Midbrain (tissue), 1 donor: ENCODE data around the gene UGT2B17.
"Not testable (repeated sequence)": the region's sequence is repeated elsewhere in the genome, so short reads cannot be mapped to it uniquely, and the experiment has no call there.

Source experiments
- DNase-seq: peaks from one replicate; lab custom pipeline; 2025; lab: John Stamatoyannopoulos, UW

The UGT2B17 gene

DNA sequence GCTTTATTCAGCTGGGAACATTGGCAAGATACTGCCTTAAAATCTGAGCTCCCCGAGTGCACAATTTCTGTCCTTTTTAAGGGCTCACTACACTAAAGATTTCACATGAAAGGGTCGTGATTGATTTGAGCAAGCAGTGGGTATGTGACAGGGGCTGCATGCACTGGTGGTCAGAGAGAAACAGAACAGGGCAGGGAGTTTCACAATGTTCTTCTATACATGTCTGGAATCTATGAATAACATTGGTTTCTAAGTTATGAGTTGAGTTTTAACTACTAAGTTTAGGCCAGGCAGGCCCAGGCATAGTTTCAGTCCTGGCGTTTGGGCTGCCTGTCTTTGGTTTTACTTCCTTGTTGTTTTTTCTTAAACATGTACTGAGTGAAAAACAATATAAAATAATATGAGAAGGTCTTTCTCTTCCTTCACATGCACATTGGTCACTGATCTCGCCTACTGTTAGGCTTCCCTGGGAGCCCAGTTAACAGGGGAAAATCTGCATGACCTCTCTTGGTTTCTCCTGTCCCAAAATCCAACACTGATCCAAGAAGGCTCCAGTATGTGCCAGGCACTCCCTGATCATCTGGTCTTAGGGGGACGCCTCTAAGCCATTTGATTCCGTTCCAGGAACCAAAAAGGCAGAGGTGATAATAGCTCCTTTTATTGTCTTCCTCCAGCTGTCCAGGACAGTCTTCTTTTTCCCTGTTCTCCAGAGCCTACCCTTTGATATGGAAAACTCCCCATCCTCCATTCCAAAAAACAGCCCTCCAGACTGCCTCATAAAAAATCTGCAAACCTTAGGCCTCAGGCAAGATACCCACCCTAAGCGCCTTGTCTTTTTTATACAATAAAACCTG, at the start of gene UGT2B17:
Gene UGT2B17 (minus strand): TSS at position 51 of the 854 bp plus-strand sequence. CDS start 7,838 bp downstream, outside the sequence.
- no peak for DNase-seq

DNA sequence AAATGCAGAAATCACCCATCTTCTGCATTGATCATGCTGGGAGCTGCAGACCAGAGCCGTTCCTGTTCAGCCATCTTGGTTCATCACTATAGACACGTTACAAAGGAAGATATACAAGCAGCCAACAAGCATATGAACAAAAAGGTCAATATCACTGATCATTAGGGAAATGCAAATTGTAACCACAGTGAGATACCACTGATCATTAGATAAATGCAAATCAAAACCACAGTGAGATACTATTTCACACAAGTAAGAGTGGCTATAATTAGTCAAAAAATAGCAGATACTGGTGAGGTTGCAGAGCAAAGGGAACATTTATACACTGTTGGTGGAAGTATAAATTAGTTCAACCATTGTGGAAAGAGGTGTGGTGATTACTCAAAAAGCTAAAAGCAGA, 46.6 kb upstream of the UGT2B17 start:
- not testable (repeated sequence) for DNase-seq

DNA sequence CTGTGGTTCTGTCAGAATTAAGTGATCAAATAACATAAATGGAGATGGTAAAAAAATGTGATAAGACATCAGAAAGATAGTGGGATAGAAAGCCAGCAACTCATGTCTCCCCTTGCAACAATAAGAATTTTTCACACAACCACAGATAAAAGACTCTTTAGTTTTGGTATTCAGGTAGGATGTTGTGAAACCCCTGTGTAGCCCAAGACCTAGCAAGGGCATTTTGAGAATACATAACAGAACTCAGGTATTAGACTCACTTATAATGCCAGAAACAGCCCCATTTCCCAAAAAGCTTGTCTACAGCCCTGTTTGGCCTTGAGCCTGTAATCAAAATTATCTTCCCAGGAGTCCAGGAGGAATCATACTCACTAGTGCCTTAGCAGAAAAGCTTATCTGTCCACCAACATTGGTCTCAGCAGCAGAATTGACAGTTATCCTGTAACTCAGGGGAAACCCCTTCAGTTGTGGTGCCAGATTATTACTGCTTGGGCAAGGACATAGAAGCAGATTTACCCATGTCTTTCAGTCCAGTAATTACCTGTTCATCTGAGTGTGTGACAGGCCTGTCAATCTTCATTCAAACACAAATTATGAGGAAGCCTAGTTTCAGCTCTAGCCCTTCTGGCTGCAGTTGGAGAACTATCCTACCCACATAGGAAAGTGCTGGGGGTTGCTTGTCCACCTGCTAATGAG, 41.0 kb upstream of the UGT2B17 start:
- DNase-seq: no peak

DNA sequence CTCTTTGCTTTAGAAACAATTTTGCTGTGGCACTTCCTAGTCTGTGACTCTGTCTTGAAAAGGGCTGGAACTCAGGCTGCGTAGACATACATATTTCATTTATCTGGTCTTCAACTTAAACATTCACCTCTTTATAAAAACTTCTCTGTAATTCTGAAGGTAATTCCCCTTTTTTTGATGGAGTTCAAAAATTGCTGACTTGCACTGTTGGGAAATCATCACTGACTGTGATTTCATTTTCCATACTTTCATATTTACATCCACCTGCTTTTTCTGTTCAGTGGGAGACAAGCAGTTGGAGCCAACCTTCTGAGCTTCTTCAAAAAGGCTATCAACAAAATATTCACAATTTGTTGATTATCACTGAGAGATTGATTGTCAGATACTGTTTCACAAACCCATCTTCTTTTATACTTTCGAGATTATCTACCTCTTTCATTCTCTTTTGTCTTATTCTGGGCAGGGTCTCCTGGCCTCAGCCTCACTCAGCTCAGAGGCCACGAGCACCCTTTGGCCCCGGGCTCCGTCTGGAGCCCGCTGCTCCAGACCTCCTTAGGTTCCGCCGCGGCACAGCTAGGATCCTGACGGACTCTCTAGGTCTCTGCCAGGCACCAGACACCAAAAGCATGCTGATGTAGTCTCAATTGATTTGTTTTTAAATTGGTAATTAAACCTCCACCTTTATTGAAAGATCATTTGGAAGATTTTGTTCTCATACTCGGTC, 39.7 kb upstream of the UGT2B17 start:
- DNase-seq: no peak

DNA sequence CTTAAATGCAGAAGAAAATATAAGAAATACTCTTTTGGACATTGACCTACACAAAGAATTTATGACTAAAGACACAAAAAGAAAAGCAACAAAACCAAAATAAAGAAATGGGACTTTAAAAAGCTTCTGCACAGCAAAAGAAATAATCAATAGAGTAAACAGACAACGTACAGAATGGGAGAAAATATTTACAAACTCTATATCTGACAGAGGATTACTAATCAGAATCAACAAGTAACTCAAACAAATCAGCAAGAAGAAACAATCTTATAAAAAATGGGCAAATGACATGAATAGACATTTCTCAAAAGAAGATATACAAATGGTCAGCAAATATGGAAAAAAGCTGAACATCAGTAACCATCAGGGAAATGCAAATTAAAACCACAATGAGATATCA, 37.6 kb upstream of the UGT2B17 start:
- no peak for DNase-seq

DNA sequence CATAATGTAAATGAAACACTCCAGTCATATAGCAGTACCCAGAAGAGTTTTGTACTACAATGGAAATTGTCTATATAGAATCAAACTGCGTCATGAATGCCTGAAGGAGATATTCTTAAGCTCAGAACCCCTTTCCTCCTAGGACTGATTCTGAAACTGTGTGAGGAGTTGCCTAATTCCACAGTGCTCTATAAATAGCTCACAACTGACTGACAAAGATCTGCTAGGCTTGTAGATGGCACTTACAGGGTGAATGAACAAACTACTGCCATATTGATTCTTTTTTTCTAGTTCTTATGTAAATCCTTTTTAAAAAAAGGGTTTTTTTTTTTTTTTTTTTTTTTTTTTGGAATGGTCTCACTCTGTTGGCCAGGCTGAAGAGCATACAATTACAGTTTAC, 30.1 kb upstream of the UGT2B17 start:
- no peak for DNase-seq

DNA sequence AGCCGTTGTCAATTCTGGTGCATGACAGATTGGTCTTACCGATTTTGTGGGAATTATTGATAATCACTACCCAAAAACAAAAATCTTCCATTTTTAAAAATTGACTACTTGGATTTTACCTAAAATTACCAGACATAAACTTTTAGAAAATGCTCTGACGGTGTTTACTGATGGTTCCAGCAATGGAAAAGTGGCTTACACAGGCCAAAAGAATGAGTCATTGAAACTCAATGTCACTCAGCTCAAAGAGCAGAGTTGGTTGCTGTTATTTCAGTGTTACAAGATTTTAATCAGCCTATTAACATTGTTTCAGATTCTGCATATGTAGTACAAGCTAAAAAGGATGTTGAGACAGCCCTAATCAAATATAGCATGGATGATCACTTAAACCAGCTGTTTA, 23.0 kb upstream of the UGT2B17 start:
- DNase-seq: no peak

DNA sequence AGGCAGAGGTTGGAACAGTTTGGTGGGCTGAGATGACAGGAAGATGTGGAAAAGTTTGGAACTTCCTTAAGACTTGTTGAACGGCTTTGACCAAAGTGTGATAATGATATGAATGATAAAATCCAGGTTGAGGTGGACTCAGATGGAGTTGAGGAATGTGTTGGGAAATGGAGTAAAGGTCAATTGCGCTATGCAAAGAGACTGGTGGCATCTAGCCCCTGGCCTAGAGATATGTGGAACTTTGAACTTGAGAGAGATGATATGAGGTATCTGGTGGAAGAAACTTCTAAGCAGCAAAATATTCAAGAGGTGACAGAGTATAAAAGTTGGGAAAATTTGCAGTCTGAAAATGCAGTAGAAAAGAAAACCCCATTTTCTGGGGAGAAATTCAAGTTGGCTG, 21.4 kb upstream of the UGT2B17 start:
- DNase-seq: no peak

DNA sequence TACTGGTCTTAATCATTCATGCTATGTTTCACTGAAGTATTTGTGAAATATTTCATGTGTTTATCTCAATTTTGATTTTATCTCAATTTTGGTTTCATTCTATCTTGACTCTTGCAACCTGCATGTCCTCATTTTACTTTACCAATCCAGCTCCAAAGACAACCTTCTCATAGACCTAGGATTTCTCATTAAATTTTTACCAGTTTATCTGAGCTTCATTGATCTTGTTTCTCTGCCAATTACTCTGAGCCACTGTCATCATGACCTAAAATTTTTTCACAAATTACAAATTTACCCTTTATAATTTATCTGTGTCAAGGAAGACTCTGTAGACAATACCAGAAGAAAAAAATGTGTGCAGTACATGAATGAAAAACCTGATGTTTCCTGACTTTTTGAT, 18.6 kb upstream of the UGT2B17 start:
- DNase-seq: no peak

DNA sequence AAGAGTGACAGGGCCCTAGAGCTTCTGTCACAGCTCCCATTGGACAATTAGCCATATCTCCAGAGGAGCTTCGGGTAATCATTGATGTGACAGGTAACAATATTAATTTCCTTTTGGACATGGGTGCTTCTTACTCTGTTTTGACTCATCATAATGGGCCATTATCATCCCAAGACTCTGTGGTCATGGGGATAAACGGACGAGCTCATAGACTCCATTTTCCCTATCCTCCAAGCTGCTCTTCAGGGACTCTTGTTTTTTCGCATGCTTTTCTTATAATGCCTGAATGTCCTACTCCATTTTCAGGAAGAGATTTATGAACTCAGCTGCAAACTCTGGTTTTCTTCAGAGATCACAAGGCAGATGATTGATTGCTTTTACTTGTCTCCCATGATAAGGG, 17.0 kb upstream of the UGT2B17 start:
- no peak for DNase-seq

DNA sequence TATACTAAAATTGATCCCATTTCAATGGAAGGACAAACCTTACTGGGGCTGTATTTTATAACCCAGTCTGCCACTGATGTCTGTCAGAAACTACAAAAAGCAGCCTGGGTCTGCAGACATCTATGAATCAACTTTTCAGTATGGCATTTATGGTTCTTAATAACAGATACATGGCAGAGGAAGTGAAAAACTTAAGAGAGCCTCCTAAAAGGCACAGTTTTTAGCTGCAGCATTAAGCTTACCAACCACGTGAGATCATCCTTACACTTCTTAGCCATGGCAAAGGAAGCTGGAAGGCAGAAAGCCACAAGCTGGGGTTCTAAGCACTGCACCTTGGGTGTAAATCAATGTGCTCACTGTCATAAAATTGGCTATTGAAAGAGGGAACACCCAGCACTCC, 16.6 kb upstream of the UGT2B17 start:
- no peak for DNase-seq

DNA sequence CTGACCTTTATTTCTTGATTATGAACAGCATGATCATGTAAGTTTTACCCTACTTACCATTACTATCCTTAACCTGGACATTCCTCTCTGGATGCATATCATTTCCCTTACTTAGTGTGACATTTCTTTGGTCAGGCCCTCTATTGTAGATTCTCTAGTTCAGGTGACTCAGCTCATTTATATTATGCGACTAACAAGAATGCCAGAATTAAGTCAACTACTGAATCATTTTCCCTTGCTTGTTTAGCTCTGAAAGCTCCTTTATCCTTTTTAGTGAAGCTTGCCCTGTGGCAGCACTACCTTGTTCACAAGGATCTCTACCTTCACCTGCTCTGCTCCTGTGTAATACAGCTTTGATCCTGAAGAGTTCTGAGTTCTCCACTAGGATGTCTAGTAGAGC, 15.1 kb upstream of the UGT2B17 start:
- no peak for DNase-seq

DNA sequence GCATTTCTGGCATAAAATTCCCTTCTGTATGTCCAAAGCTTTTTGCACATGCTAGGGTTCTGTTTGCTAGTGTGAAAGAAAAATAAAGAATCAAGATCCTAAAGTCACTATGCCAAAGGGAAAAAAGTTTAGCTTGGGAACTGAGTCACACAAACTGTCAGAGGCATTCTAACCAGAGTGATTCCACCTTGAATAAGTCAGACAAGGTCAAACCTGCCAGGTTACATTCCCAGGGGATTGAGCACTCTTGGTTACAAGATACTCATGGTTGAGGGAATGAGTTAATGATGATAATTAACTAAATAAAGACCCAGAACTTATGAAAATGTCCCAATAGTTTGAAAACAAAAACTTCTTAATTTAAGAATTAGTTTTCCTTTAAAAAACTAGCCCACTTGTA, 13.7 kb upstream of the UGT2B17 start:
- no peak for DNase-seq

DNA sequence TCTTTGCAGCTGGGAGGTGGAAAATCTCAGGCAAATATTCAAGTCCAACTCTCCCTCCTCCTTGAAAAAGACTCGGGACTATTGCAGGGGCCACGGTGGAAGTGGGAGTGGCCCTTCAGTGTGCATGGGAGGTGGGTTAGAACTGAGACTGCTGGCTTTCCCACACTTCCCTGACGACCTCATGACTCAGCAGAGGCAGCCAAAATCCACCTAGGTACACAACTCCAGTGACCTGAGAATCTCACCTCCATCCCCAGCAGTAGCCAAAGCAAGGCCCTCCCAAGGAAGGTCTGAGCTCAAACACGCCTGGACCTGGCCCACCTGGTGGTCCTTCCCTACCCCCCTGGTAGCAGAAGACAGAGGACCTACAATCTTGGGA, 6.2 kb upstream of the UGT2B17 start:
- DNase-seq: no peak

DNA sequence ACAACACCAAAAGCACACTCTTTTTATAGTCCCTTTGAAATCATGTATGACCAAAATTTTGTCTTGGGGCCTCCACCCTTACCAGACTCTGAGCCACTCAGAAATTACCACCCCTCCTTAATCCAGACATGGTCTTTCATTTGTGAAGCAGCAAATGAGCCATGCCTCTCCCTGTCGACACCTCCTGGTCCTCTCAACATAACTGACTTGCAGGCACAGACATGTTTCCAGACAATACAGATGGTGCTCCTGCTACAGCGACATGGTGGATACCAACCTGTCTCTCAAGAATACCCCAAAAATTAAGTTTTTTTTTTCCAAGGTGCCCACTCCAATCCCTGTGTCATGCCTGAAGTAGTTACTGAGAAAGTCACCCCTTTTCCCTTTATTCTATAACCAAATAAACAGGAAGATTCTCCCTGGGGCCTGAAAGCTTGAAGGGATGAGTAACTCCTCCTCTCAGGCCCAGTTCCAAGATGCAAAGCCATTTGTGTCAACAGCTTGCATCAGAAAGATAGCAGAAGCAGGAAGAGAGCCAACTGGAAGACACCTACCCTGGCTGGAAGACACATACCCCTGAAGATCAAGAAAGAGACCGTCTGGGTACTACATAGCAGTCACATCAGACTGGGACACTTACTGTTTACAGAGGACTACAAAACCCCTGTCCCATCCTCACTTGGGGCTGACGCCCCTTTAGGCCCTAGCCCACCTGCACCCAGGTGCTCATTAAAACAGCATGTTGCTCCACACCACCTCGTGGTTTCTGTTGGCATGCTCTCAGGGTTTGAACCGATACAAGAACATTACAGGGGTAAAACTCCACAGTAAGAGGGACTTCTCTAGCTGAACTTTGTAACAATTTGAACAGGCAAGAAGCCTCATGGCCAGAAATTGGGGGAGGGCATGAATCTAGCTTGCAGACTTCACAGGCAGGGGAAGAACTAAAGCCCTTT, 5.5 kb upstream of the UGT2B17 start:
- DNase-seq: no peak

DNA sequence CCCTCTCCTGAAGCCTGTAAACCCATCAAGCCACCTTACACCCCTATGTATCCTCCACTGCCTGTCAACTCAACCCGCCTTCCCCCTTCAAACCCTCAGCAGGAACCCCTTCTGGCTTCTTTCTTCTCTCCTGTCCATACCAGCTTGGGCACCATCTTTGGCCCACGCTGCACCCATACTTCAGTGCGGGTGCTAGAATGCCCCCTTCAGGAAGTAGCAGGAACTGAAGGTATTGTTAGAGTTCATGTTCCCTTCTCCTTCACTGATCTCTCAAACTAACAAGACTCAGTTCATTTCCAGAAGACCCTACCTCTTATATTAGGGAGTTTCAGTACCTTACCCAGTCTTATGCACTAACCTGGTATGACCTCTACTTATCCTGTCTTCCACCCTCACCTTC, 1.5 kb upstream of the UGT2B17 start:
- DNase-seq: no peak

DNA sequence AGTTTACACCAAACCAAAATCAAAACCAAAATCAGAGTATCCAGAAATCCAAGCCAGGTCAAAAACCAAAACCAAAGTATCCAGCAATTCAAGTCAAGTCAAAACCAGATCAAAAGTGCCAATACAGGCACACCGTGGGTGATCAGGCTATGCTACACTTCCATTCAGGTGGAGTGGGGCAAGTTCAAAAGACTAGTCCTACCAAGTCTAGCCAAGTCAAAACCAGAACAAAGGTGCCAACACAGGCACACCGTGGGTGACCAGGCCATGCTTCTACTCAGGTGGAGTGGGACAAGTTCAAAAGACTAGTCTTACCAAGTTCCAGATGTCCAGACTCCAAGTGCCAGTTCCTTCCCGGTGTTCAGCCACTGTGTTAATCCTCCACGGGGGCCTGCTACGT, 486 bp downstream of the UGT2B17 start:
- DNase-seq: not testable (repeated sequence)

DNA sequence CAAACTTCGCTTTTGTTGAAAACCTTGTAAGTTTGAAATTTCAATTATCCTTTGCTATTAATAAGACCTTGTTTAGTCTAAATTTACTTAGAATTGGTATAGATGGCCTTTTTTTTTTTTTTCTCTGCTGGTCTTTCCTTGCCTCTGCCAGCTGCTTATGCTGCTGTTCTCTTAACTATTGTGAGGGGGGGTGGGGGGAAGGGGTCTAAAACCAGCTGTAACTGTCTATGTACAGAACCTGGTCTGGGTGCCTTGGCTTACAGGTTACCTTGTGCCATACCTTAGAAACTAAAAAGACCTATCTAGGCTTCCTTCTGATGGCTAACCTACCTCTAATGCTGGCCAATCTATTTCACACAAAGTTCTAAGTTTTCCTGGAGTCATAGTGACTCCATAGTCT, 1.0 kb downstream of the UGT2B17 start:
- no peak for DNase-seq

DNA sequence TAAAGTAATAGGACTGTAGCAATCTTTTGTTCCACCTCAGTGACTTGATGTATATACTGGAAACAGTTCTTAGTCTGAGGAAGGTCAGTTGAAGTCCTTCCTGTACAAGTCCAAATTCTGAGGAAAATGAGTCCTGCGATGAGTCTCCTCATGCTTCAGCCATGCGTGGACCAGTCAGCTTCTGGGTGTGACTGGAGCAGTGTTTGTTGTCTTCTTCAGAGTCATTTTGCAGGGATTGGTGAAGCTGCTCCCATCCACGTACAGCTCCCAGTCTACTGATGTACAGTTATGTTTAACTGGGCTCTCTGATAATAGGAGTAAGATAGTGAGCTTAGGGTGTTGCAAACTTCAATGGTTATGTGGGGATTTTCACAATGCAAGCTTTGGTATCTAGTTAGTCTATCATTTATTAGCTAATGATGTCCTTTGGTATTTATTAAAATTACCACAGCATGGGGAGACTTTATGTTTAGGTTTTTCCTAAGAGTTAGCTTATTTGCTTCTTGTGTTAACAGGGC, 3.4 kb downstream of the UGT2B17 start:
- no peak for DNase-seq

DNA sequence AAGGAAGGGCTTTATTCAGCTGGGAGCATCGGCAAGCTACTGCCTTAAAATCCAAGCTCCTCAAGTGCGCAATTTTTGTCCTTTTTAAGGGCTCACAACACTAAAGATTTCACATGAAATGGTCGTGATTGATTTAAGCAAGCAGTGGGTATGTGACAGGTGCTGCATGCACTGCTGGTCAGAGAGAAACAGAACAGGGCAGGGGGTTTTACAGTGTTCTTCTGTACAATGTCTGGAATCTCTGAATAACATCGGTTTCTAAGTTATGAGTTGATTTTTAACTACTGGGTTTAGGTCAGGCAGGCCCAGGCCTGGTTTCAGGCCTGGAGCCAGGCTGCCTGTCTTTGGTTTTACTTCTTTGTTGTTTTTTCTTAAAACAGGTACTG, 6.0 kb downstream of the UGT2B17 start:
- no peak for DNase-seq

DNA sequence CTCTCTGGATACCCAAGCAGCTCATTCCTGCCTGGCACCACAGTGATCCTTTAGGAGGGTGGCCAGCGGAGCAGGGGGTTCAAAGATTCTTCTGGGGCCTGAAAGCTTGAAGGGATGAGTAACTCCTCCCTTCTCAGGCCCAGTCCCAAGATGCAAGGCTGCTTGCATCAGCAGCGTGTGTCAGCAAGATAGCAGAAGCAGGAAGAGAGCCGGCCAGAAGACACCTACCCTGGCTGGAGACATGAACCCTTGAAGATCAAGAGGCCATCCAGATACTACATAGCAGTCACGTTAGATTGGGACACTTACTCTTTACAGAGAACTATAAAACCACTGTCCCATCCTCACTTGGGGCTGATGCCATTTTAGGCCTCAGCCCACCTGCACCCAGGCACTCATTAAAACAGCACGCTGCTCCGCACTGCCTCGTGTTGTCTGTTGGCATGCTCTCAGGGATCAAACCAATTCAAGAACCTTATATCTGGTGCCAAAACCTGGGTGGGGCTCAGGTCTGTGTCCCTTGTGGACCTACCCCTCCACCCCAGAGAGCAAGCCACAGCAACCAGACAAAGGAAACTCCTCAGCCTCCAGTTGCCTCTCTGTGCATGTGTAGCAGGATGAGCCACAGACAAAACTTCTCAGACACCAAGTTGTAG, 6.5 kb downstream of the UGT2B17 start:
- DNase-seq: no peak
